22Rv1 (cell line): ENCODE measurements around the gene TRIP12.
"Not testable (repeated sequence)": the region's sequence is repeated elsewhere in the genome, so short reads cannot be mapped to it uniquely, and the experiment has no call there.

ENCODE experiments used
- ZFX ChIP-seq: fragments of 450-650 bp; IDR thresholded peaks from 2 replicates; pipeline ENCODE4 v1.6.1; 2017; ENCODE audit warnings: antibody characterized with exemption, borderline replicate concordance
- TF ChIP-seq, protein P1 (sequence below): fragments of 450-650 bp; IDR thresholded peaks from 2 replicates; pipeline ENCODE4 v1.5.1; 2017; ENCODE audit warnings: mild to moderate bottlenecking

DNA sequence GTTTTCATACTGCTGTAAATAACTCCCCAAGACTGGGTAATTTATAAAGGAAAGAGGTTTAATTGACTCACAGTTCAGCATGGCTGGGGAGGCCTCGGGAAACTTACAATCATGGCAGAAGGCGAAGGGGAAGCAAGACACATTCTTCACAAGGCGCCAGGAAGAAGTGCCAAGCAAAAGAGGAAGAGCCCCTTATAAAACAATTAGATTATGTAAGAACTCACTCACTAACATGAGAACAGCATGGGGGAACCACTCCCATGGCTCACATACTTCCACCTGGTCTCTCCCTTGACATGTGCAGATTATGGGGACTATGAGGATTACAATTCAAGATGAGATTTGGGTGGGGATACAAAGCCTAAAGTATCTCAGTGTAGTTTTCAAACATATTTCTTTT lies 198.6 kb downstream of the TRIP12 start:
- TF ChIP-seq, protein P1, sequence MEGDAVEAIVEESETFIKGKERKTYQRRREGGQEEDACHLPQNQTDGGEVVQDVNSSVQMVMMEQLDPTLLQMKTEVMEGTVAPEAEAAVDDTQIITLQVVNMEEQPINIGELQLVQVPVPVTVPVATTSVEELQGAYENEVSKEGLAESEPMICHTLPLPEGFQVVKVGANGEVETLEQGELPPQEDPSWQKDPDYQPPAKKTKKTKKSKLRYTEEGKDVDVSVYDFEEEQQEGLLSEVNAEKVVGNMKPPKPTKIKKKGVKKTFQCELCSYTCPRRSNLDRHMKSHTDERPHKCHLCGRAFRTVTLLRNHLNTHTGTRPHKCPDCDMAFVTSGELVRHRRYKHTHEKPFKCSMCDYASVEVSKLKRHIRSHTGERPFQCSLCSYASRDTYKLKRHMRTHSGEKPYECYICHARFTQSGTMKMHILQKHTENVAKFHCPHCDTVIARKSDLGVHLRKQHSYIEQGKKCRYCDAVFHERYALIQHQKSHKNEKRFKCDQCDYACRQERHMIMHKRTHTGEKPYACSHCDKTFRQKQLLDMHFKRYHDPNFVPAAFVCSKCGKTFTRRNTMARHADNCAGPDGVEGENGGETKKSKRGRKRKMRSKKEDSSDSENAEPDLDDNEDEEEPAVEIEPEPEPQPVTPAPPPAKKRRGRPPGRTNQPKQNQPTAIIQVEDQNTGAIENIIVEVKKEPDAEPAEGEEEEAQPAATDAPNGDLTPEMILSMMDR, result not testable (repeated sequence)
- not testable (repeated sequence) for TF ChIP-seq ZFX
